NCI-H526 (cell line): ENCODE data around the gene SMOC1.

Experiments
- DNase-seq, 2 experiments: peaks; one replicate each; lab custom pipeline; 2025; lab: John Stamatoyannopoulos, UW

Gene SMOC1

GRCh38 chr14:69943084-69943780 lies 64.0 kb downstream of the SMOC1 start:
- no peak for DNase-seq

GRCh38 chr14:69945347-69945746 lies 66.1 kb downstream of the SMOC1 start:
- DNase-seq: no peak

GRCh38 chr14:69945912-69946311 lies 66.7 kb downstream of the SMOC1 start:
- no peak for DNase-seq

- no peak for DNase-seq
Measured at GRCh38 chr14:69948351-69948750, 69.1 kb downstream of the SMOC1 start.

GRCh38 chr14:69951263-69951662 lies 72.0 kb downstream of the SMOC1 start:
- no peak for DNase-seq

- DNase-seq: no peak
Measured at GRCh38 chr14:69951935-69952334, 72.7 kb downstream of the SMOC1 start.

GRCh38 chr14:69953266-69953915 lies 74.2 kb downstream of the SMOC1 start:
- DNase-seq: no peak

- DNase-seq: no peak
Measured at GRCh38 chr14:69955855-69956845, 76.9 kb downstream of the SMOC1 start.

GRCh38 chr14:69956970-69957369 lies 77.8 kb downstream of the SMOC1 start:
- DNase-seq: no peak

- DNase-seq: no peak
Measured at GRCh38 chr14:69957986-69958385, 78.8 kb downstream of the SMOC1 start.

- DNase-seq: no peak
Measured at GRCh38 chr14:69959136-69959535, 79.9 kb downstream of the SMOC1 start.

GRCh38 chr14:69960296-69960695 lies 81.1 kb downstream of the SMOC1 start:
- DNase-seq: no peak

- DNase-seq: no peak
Measured at GRCh38 chr14:69963966-69964365, 84.8 kb downstream of the SMOC1 start.

GRCh38 chr14:69964841-69965240 lies 85.6 kb downstream of the SMOC1 start:
- DNase-seq: no peak

GRCh38 chr14:69968132-69968531 lies 88.9 kb downstream of the SMOC1 start:
- no peak for DNase-seq

- no peak for DNase-seq
Measured at GRCh38 chr14:69968681-69969080, 89.5 kb downstream of the SMOC1 start.

- no peak for DNase-seq
Measured at GRCh38 chr14:69972755-69973154, 93.5 kb downstream of the SMOC1 start.

- no peak for DNase-seq
Measured at GRCh38 chr14:69973846-69974245, 94.6 kb downstream of the SMOC1 start.

- DNase-seq: no peak
Measured at GRCh38 chr14:69979882-69980281, 100.7 kb downstream of the SMOC1 start.

- peak; percentile 72 to 78 for DNase-seq
Measured at GRCh38 chr14:69980457-69981425, 101.5 kb downstream of the SMOC1 start.

GRCh38 chr14:69982220-69982839 lies 103.1 kb downstream of the SMOC1 start:
- DNase-seq: no peak
